A549 (cell line): ENCODE measurements around the gene HOXD9. TPM values are rescaled to one million over a fixed set of nuclear protein-coding genes. Genes with fewer than 3 reads are reported as not detected.

Source experiments
- ATAC-seq, 2 experiments: fragments of 200-7000 bp in 1 of 2; fragments of >200 bp in 1 of 2; cut with Nextera tagmentation in 1 of 2; cut with Tn5 transposase in 1 of 2; 3 replicates each; pipeline versions ENCODE4 v1.8.0 to v1.9.1; 2018 to 2020; ENCODE audit warnings: mild to moderate bottlenecking in 1 of 2, moderate library complexity in 1 of 2
- CTCF ChIA-PET: fragments of 300-600 bp; sonication (Branson Sonifier 250); formaldehyde crosslinking; extraction: SDS; loops from one replicate; lab custom pipeline; 2021; ENCODE audit warnings: antibody characterized with exemption, inconsistent platforms; lab: Yijun Ruan, JAX
- POLR2A ChIA-PET: fragments of 350-600 bp; formaldehyde crosslinking; extraction: SDS; loops from one replicate; lab custom pipeline; 2021; ENCODE audit warnings: antibody characterized with exemption, inconsistent platforms; lab: Yijun Ruan, JAX
- DNase-seq, 2 experiments: peaks; one replicate each; pipeline versions ENCODE4 v3.0.0 to v3.0.0-alpha.2; 2011 to 2016; ENCODE audit warnings: low read depth in 1 of 2, low spot score in 1 of 2
- FAIRE-seq: peaks from 2 replicates; lab custom pipeline; 2011; peaks lifted over from hg19 to GRCh38; lab: Jason Lieb, UNC
- H3K27ac ChIP-seq, 2 experiments: fragments of >200 bp; sonication (Bioruptor Twin); formaldehyde crosslinking; 3 replicates each; pipeline ENCODE4 v1.5.1; 2016 to 2017
- H3K4me1 ChIP-seq: fragments of >200 bp; sonication (Bioruptor Twin); formaldehyde crosslinking; 3 replicates; pipeline ENCODE4 v1.6.1; 2016
- H3K4me2 ChIP-seq: fragments of >200 bp; sonication (Bioruptor Twin); formaldehyde crosslinking; 3 replicates; pipeline ENCODE4 v1.6.1; 2016
- H3K4me3 ChIP-seq: fragments of >200 bp; sonication (Bioruptor Twin); formaldehyde crosslinking; 3 replicates; pipeline ENCODE4 v1.5.1; 2016
- H3K9me3 ChIP-seq: fragments of >200 bp; sonication (Bioruptor Twin); formaldehyde crosslinking; 3 replicates; pipeline ENCODE4 v1.6.1; 2016
- CBX8 ChIP-seq: fragments of 200-600 bp; sonication (generic); IDR thresholded peaks from 2 replicates; pipeline ENCODE4 v1.6.1; 2016
- CHD4 ChIP-seq: fragments of 200-600 bp; sonication (generic); IDR thresholded peaks from 2 replicates; pipeline ENCODE4 v1.6.1; 2016; ENCODE audit warnings: antibody characterized with exemption, mild to moderate bottlenecking, borderline replicate concordance
- FOXS1 ChIP-seq: fragments of 250-450 bp; sonication (Bioruptor Pico); IDR thresholded peaks from 2 replicates; pipeline ENCODE4 v1.5.0; 2020; ENCODE audit warnings: mild to moderate bottlenecking, moderate library complexity
- KDM1A ChIP-seq: fragments of 200-600 bp; sonication (generic); IDR thresholded peaks from 2 replicates; pipeline ENCODE4 v1.6.1; 2016; ENCODE audit warnings: low read depth, mild to moderate bottlenecking
- MAFK ChIP-seq: fragments of 450-650 bp; IDR thresholded peaks from 2 replicates; pipeline ENCODE4 v1.6.1; 2014; ENCODE audit not compliant: partially characterized antibody
- SMC3 ChIP-seq: fragments of >200 bp; sonication (Bioruptor Twin); formaldehyde crosslinking; IDR thresholded peaks from 3 replicates; pipeline ENCODE4 v1.6.1; 2018; ENCODE audit warnings: inconsistent platforms
- WGBS: methylation state at CpG from one replicate; pipeline ENCODE4 v1.1.6; 2017; ENCODE audit errors: missing lambda C conversion rate; 5-methylcytosine and 5-hydroxymethylcytosine counted together
- polyA plus RNA-seq, 4 experiments: library from polyadenylated mRNA; depleted of rRNA in 3 of 4; stranded (reverse); fragments of >200 nt; fragmentation: RNase III in 1 of 4; extraction: RNeasy Plus Mini Kit Qiagen cat#74134 plus additional on column Dnase treatment in 1 of 4; gene quantifications; 2 replicates in 3 of 4; 3 replicates in 1 of 4; pipeline ENCODE4 v1.2.3, GENCODE V29; 2011 to 2017
- TF ChIP-seq, protein P1 (sequence below): fragments of 250-450 bp; sonication (Bioruptor Pico); IDR thresholded peaks from 2 replicates; pipeline ENCODE4 v1.5.0; 2021; ENCODE audit warnings: mild to moderate bottlenecking, moderate library complexity, borderline replicate concordance
- TF ChIP-seq, protein P2 (sequence below): fragments of 200-600 bp; sonication (generic); IDR thresholded peaks from 2 replicates; pipeline ENCODE4 v1.6.1; 2016; ENCODE audit warnings: antibody characterized with exemption, mild to moderate bottlenecking, moderate library complexity
- TF ChIP-seq, protein P3 (sequence below): fragments of 250-450 bp; sonication (Bioruptor Pico); IDR thresholded peaks from 2 replicates; pipeline ENCODE4 v1.5.0; 2020; ENCODE audit warnings: low read depth, mild to moderate bottlenecking, moderate library complexity
- TF ChIP-seq, protein P4 (sequence below): IDR thresholded peaks from 2 replicates; pipeline ENCODE4 v1.6.1; 2012

The HOXD9 gene
- polyA plus RNA-seq, 2 of the 4 experiments (the other 2 are of a cell fraction), result 0.45 to 1.0 TPM

DNA sequence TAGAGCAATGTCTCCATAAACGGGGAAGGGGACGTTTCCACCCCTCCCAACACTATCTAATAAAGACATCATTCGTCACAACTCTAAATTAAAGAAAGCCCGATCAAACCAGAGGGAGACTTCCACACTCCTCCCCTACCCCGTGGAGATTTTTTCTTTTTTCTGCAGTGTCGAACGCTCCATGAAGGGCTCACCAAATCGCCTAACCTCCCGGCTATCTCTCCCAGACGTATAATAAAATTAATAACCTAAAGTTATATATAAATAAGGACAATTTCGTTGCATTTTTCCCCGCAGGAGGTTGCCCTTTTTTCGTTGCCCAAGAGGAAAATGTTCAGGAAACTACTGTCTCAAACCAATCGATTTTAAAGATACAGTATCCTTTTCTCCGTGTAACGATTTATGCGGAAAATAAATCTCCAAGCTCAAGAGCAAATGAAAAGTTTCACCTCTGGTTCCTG is 41.1 kb upstream of the HOXD9 start:
- peaks cover 13% of the 10 kb centered on the region; the same call in 2 of the 3 replicates for H3K4me1 ChIP-seq
- POLR2A ChIA-PET, result no interaction called here
- no peak for TF ChIP-seq CHD4
- TF ChIP-seq, protein P1, sequence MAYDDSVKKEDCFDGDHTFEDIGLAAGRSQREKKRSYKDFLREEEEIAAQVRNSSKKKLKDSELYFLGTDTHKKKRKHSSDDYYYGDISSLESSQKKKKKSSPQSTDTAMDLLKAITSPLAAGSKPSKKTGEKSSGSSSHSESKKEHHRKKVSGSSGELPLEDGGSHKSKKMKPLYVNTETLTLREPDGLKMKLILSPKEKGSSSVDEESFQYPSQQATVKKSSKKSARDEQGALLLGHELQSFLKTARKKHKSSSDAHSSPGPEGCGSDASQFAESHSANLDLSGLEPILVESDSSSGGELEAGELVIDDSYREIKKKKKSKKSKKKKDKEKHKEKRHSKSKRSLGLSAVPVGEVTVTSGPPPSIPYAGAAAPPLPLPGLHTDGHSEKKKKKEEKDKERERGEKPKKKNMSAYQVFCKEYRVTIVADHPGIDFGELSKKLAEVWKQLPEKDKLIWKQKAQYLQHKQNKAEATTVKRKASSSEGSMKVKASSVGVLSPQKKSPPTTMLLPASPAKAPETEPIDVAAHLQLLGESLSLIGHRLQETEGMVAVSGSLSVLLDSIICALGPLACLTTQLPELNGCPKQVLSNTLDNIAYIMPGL, result no peak
- TF ChIP-seq SMC3, result no peak
- TF ChIP-seq MAFK, result no peak
- TF ChIP-seq FOXS1, result no peak
- TF ChIP-seq CBX8, result no peak
- TF ChIP-seq KDM1A, result no peak
- DNase-seq (no peak), FAIRE-seq (no peak), ATAC-seq (no peak)
- no peak overlapping the region for H3K4me3 ChIP-seq
- CTCF ChIA-PET, result interaction anchor here (0.6 to 5.5 kb wide), 11 partner anchors 7 to 824 kb away, joined by 3 to 57 read pairs (median 8); no protein-coding TSS in a partner anchor
- 61% methylated on average over 17 of the region's 17 CpGs for WGBS
- H3K27ac ChIP-seq, result no peak overlapping the region
- peaks cover 10% of the 10 kb centered on the region for H3K9me3 ChIP-seq
- no peak overlapping the region for H3K4me2 ChIP-seq

DNA sequence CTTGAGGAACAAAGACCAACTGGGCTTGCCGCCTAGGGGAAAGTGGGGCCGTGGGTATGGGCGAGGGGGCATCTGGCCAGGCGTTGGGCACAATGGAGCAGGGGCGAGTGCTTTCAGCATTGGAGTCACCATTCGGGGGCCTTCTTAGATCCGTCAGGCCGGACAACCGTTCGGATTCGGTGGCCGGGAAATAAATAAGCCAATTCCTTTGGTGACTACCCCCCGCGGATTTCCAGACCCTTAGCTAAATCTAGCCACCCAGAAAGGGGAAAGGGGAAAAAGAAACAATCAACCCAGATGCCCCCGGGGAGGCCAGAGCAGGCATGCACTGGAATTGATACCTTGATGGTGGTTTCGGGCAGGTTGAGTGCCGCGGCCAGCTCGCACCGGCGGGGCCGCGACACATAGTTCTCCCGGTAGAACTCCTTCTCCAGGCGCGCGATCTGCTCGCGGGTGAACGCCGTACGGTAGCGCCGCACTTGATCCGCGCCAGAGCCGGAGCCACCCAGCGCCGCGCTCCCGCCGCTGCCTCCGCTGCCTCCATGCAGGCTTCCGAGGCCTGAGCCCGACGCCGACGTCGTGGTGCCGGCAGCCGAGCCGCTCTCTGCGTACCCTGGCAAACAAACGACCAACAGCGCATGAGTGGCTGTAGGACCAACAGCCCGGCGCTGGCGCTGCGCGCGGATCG is 40.5 kb upstream of the HOXD9 start:
- FAIRE-seq (no peak), DNase-seq (no peak), ATAC-seq (no peak)
- Histone ChIP-seq H3K9me3 (peaks cover 10% of the 10 kb centered on the region), H3K4me1 (peaks cover 13% of the 10 kb centered on the region; the same call in 2 of the 3 replicates), H3K27ac (no peak overlapping the region)
- TF ChIP-seq KDM1A, result no peak
- TF ChIP-seq, protein P2, sequence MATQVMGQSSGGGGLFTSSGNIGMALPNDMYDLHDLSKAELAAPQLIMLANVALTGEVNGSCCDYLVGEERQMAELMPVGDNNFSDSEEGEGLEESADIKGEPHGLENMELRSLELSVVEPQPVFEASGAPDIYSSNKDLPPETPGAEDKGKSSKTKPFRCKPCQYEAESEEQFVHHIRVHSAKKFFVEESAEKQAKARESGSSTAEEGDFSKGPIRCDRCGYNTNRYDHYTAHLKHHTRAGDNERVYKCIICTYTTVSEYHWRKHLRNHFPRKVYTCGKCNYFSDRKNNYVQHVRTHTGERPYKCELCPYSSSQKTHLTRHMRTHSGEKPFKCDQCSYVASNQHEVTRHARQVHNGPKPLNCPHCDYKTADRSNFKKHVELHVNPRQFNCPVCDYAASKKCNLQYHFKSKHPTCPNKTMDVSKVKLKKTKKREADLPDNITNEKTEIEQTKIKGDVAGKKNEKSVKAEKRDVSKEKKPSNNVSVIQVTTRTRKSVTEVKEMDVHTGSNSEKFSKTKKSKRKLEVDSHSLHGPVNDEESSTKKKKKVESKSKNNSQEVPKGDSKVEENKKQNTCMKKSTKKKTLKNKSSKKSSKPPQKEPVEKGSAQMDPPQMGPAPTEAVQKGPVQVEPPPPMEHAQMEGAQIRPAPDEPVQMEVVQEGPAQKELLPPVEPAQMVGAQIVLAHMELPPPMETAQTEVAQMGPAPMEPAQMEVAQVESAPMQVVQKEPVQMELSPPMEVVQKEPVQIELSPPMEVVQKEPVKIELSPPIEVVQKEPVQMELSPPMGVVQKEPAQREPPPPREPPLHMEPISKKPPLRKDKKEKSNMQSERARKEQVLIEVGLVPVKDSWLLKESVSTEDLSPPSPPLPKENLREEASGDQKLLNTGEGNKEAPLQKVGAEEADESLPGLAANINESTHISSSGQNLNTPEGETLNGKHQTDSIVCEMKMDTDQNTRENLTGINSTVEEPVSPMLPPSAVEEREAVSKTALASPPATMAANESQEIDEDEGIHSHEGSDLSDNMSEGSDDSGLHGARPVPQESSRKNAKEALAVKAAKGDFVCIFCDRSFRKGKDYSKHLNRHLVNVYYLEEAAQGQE, result no peak
- TF ChIP-seq, protein P3, sequence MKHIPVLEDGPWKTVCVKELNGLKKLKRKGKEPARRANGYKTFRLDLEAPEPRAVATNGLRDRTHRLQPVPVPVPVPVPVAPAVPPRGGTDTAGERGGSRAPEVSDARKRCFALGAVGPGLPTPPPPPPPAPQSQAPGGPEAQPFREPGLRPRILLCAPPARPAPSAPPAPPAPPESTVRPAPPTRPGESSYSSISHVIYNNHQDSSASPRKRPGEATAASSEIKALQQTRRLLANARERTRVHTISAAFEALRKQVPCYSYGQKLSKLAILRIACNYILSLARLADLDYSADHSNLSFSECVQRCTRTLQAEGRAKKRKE, result no peak
- TF ChIP-seq, all 56 proteins: peak for 0
- POLR2A ChIA-PET, result no interaction called here
- Histone ChIP-seq H3K4me3 (no peak overlapping the region), H3K4me2 (no peak overlapping the region)
- WGBS, result 84% methylated on average over 53 of the region's 62 CpGs
- CTCF ChIA-PET, result interaction anchor here (3.2 to 5.5 kb wide), 2 partner anchors 15 to 391 kb away, joined by 20 to 57 read pairs; no protein-coding TSS in a partner anchor

DNA sequence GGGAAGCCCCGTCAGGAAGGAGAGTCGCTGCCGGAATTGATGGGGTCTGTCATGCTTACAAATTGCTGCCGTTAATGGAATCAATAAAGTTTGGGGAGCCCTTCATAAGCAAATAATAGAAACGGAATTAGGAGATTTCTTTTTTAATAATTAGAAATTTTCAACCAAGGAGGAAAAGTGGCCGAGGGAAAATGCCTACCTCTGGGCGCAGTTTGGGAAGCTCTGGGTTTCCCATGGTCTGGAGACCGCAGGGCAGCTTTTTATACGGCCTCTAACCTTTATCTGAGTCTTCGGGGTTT is 40.0 kb upstream of the HOXD9 start:
- H3K4me3 ChIP-seq, result no peak overlapping the region
- H3K4me2 ChIP-seq, result no peak overlapping the region
- FAIRE-seq (no peak), DNase-seq (no peak)
- H3K4me1 ChIP-seq, result peaks cover 13% of the 10 kb centered on the region; the same call in 2 of the 3 replicates
- CTCF ChIA-PET, result interaction anchor here (5.5 kb wide), 1 partner anchor 15 kb away, joined by 57 read pairs; no protein-coding TSS in a partner anchor
- TF ChIP-seq, protein P4, sequence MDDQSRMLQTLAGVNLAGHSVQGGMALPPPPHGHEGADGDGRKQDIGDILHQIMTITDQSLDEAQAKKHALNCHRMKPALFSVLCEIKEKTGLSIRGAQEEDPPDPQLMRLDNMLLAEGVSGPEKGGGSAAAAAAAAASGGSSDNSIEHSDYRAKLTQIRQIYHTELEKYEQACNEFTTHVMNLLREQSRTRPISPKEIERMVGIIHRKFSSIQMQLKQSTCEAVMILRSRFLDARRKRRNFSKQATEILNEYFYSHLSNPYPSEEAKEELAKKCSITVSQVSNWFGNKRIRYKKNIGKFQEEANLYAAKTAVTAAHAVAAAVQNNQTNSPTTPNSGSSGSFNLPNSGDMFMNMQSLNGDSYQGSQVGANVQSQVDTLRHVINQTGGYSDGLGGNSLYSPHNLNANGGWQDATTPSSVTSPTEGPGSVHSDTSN, result no peak
- TF ChIP-seq, all 56 proteins: peak for 0
- ATAC-seq, result no peak
- peaks cover 10% of the 10 kb centered on the region for H3K9me3 ChIP-seq
- WGBS, result 69% methylated on average over 10 of the region's 10 CpGs
- no peak overlapping the region for H3K27ac ChIP-seq
- POLR2A ChIA-PET, result no interaction called here
